ENCODE measurements around the gene RAB26.

DNA sequence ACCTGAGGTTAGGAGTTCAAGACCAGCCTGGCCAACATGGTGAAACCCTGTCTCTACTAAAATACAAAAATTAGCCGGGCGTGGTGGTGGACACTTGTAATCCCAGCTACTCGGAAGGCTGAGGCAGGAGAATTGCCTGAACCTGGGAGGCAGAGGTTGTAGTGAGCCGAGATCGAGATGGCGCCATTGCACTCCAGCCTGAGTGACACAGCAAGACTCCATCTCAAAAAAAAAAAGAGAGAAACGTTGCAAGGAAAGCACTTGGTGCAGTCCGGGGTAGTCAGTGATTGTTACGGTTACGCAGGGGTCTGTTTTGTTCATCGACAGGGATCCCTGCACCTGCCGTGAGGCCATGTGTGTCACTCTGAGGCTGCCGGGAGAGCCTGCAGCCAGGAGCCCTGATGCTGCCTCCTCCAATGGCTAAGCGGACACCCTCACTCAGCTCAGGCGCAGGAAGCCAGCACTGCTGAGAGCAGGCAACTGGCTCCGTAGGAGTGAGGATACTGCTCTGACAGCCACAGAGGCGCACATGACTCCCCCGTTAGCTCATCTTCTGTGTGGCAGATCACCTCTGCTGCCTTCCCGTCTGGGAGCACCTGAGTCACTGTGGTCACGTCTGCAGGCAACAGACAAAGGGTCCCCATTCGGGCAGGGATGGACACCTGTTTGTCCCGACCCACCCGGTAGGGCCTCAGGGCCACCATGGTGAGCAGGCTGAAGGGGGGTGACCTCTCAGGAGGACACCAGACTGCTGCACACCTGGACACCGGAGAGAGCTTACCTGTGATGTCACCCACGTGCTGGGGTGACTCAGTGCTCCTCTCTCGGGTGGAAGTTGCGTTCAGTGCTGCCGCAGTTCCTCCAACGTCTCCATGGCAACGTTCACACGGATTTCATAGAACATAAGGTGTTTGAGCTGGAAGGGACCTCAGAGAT is 5.2 kb upstream of the RAB26 start:
- TF ChIP-seq, protein P1, sequence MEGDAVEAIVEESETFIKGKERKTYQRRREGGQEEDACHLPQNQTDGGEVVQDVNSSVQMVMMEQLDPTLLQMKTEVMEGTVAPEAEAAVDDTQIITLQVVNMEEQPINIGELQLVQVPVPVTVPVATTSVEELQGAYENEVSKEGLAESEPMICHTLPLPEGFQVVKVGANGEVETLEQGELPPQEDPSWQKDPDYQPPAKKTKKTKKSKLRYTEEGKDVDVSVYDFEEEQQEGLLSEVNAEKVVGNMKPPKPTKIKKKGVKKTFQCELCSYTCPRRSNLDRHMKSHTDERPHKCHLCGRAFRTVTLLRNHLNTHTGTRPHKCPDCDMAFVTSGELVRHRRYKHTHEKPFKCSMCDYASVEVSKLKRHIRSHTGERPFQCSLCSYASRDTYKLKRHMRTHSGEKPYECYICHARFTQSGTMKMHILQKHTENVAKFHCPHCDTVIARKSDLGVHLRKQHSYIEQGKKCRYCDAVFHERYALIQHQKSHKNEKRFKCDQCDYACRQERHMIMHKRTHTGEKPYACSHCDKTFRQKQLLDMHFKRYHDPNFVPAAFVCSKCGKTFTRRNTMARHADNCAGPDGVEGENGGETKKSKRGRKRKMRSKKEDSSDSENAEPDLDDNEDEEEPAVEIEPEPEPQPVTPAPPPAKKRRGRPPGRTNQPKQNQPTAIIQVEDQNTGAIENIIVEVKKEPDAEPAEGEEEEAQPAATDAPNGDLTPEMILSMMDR (IDR thresholded peaks at IDR 0.05; ENCODE audit: low read length) = no peak
- no peak for TF ChIP-seq EZH2 (IDR thresholded peaks at IDR 0.05; ENCODE audit: borderline replicate concordance, low read length)

Measured in OCI-LY1 (cell line).